K562 (cell line): ENCODE data around the gene CCDC178. TPM values are rescaled to one million over a fixed set of nuclear protein-coding genes. Genes with fewer than 3 reads are reported as not detected.

Experiments
- ATAC-seq: fragments of 200-7000 bp; cut with Tn5 transposase; 3 replicates; pipeline ENCODE4 v1.9.1; 2020; ENCODE audit warnings: moderate library complexity
- BruUV-seq: library from RNA; stranded (reverse); fragments of 400-500 nt; replicated peaks from 2 replicates; lab custom pipeline; 2021; lab: Mats Ljungman, UMichigan
- CTCF ChIA-PET: fragments of 300-600 bp; formaldehyde crosslinking; extraction: SDS; loops from one replicate; lab custom pipeline; 2021; ENCODE audit warnings: low intra/inter-chr PET ratio; lab: Yijun Ruan, JAX
- POLR2A ChIA-PET: fragments of 300-600, 350-650 bp; sonication (Branson Sonifier 250); formaldehyde crosslinking; extraction: SDS; loops from one replicate; lab custom pipeline; 2021; ENCODE audit warnings: antibody characterized with exemption, inconsistent platforms; lab: Yijun Ruan, JAX
- DNase-seq, 4 experiments: peaks; one replicate each; pipeline versions ENCODE4 v3.0.0 to v3.0.0-alpha.2; 2011 to 2018; ENCODE audit warnings: low spot score in 3 of 4, mixed read lengths in 3 of 4; ENCODE audit errors: extremely low read depth in 1 of 4
- FAIRE-seq: peaks from 2 replicates; lab custom pipeline; 2011; peaks lifted over from hg19 to GRCh38; lab: Jason Lieb, UNC
- H2AFZ ChIP-seq: 2 replicates; pipeline ENCODE4 v1.6.0; 2011; ENCODE audit warnings: low read depth, low read length, control low read depth, inconsistent platforms
- H3K27ac ChIP-seq: fragments of 200-600 bp; 3 replicates; pipeline ENCODE4 v1.8.0; 2011; ENCODE audit warnings: low read depth, mild to moderate bottlenecking, control low read depth, inconsistent platforms, low read length, moderate library complexity, mixed read lengths; ENCODE audit errors: extremely low read depth
- H3K27me3 ChIP-seq, 2 experiments: fragments of 300-600 bp in 1 of 2; 2 replicates in 1 of 2; 3 replicates in 1 of 2; pipeline versions ENCODE4 v1.6.0 to v1.8.0; 2011; ENCODE audit warnings: inconsistent platforms in 2 of 2, low read length in 2 of 2, mild to moderate bottlenecking in 1 of 2, mixed read lengths in 1 of 2, moderate library complexity in 1 of 2; ENCODE audit not compliant: control insufficient read depth in 2 of 2, insufficient read depth in 2 of 2
- H3K36me3 ChIP-seq: fragments of 300-600 bp; 3 replicates; pipeline ENCODE4 v1.8.0; 2011; ENCODE audit warnings: mild to moderate bottlenecking, low read length, inconsistent platforms; ENCODE audit not compliant: control insufficient read depth, insufficient read depth
- H3K4me1 ChIP-seq, 2 experiments: fragments of 200-600 bp in 1 of 2; replicated peaks in 1 of 2; 2 replicates in 1 of 2; 3 replicates in 1 of 2; pipeline versions ENCODE4 v1.5.1 to v1.8.0; 2011; ENCODE audit warnings: inconsistent platforms in 2 of 2, low read length in 2 of 2, mild to moderate bottlenecking in 1 of 2, mixed read lengths in 1 of 2, moderate library complexity in 1 of 2; ENCODE audit not compliant: control insufficient read depth in 2 of 2, insufficient read depth in 2 of 2
- H3K4me2 ChIP-seq: 2 replicates; pipeline ENCODE4 v1.6.1; 2011; ENCODE audit warnings: low read length, control low read depth, inconsistent platforms, mixed read lengths; ENCODE audit not compliant: insufficient read depth
- H3K4me3 ChIP-seq: fragments of 200-600 bp; sonication (generic), shearing (Covaris generic); 2 replicates; pipeline ENCODE4 v1.5.1; 2016; ENCODE audit warnings: control low read depth, inconsistent platforms
- H3K79me2 ChIP-seq: fragments of 200-600 bp; 3 replicates; pipeline ENCODE4 v1.8.0; 2011; ENCODE audit warnings: low read length, inconsistent platforms; ENCODE audit not compliant: control insufficient read depth, insufficient read depth
- H3K9ac ChIP-seq, 2 experiments: 2 replicates each; pipeline versions ENCODE4 v1.6.0 to v1.6.1; 2011; ENCODE audit warnings: low read depth in 2 of 2, low read length in 2 of 2, control low read depth in 1 of 2, inconsistent platforms in 1 of 2, mild to moderate bottlenecking in 1 of 2, mixed read lengths in 1 of 2; ENCODE audit not compliant: insufficient read depth in 1 of 2
- H3K9me1 ChIP-seq: one replicate; pipeline ENCODE4 v1.6.0; 2011; ENCODE audit warnings: inconsistent platforms, mild to moderate bottlenecking, low read length, moderate library complexity; ENCODE audit not compliant: control insufficient read depth, insufficient read depth
- H3K9me3 ChIP-seq: replicated peaks from 2 replicates; pipeline ENCODE4 v1.5.1; 2011; ENCODE audit warnings: low read depth, low read length, inconsistent platforms; ENCODE audit not compliant: control insufficient read depth, insufficient read depth
- H4K20me1 ChIP-seq: replicated peaks from 2 replicates; pipeline ENCODE4 v1.6.1; 2011; ENCODE audit warnings: low read length, inconsistent platforms, mixed read lengths; ENCODE audit not compliant: control insufficient read depth, insufficient read depth
- ARID3B ChIP-seq: fragments of 250-450 bp; sonication (Bioruptor Pico); IDR thresholded peaks from 2 replicates; pipeline ENCODE4 v1.4.0; 2020; ENCODE audit warnings: borderline replicate concordance
- BRCA1 ChIP-seq, 2 experiments: fragments of 450-650 bp in 1 of 2; sonication (generic) in 1 of 2; formaldehyde crosslinking in 1 of 2; IDR thresholded peaks; 2 replicates each; pipeline versions ENCODE4 v1.5.0 to v1.6.1; 2017 to 2020; ENCODE audit warnings: mild to moderate bottlenecking in 1 of 2, missing genetic modification reagents in 1 of 2
- BRD9 ChIP-seq: fragments of 450-650 bp; IDR thresholded peaks from 2 replicates; pipeline ENCODE4 v1.6.1; 2018; ENCODE audit warnings: low read depth; ENCODE audit not compliant: partially characterized antibody
- DDX20 ChIP-seq: fragments of 450-650 bp; IDR thresholded peaks from 2 replicates; pipeline ENCODE4 v1.6.1; 2016; ENCODE audit warnings: missing genetic modification characterization, low read depth, mild to moderate bottlenecking, missing compliant biosample characterization, moderate library complexity
- DPF2 ChIP-seq: fragments of 450-650 bp; IDR thresholded peaks from 2 replicates; pipeline ENCODE4 v1.6.1; 2016
- ELF2 ChIP-seq: fragments of 250-450 bp; sonication (Bioruptor Pico); IDR thresholded peaks from 2 replicates; pipeline ENCODE4 v1.5.0; 2021; ENCODE audit warnings: mild to moderate bottlenecking
- FOXA1 ChIP-seq: fragments of 450-650 bp; IDR thresholded peaks from 2 replicates; pipeline ENCODE4 v1.6.1; 2016; ENCODE audit warnings: mild to moderate bottlenecking, borderline replicate concordance
- HDAC6 ChIP-seq: IDR thresholded peaks from 2 replicates; pipeline ENCODE4 v1.6.1; 2012; ENCODE audit warnings: low read depth, mild to moderate bottlenecking, control low read depth, inconsistent platforms, low read length, moderate library complexity
- HIVEP1 ChIP-seq: fragments of 250-450 bp; sonication (Bioruptor Pico); IDR thresholded peaks from 2 replicates; pipeline ENCODE4 v1.4.0; 2020; ENCODE audit warnings: mild to moderate bottlenecking
- SPI1 ChIP-seq: IDR thresholded peaks from 2 replicates; pipeline ENCODE4 v1.6.1; 2011; ENCODE audit warnings: low read depth, low read length, control low read depth, borderline replicate concordance
- VEZF1 ChIP-seq: fragments of 200-800 bp; sonication (Bioruptor generic); IDR thresholded peaks from 2 replicates; pipeline ENCODE4 v1.6.1; 2017; ENCODE audit warnings: missing genetic modification characterization, missing compliant biosample characterization
- WGBS: fragments of 100-300 bp; shearing (Covaris generic); methylation state at CpG from one replicate; pipeline ENCODE4 v1.1.6; 2016; ENCODE audit warnings: low coverage, mixed read lengths; ENCODE audit not compliant: insufficient coverage; ENCODE audit errors: missing lambda C conversion rate; 5-methylcytosine and 5-hydroxymethylcytosine counted together
- in situ Hi-C: fragments of 300-500 bp; cut with MboI; formaldehyde crosslinking; loops from 4 replicates; pipeline ENCODE4 v1.15.0; 2018; ENCODE audit warnings: inconsistent platforms, mixed read lengths
- intact Hi-C: fragments of 100-400 bp; cut with micrococcal nuclease; formaldehyde crosslinking; loops from 2 replicates; pipeline ENCODE4 v1.14.2; 2022
- polyA plus RNA-seq, 8 experiments: library from polyadenylated mRNA; depleted of rRNA in 4 of 8; stranded (reverse) in 5 of 8; unstranded in 3 of 8; fragments of >200 nt; fragmentation: Nextera tagmentation in 2 of 8; fragmentation: Illumina TruSeq in 1 of 8; extraction: Ambion mirVana in 2 of 8; extraction: Trizol in 1 of 8; gene quantifications; 2 replicates each; pipeline versions ENCODE4 v1.2.1 to v1.2.3, GENCODE V29; 2011 to 2014; ENCODE audit warnings: inconsistent platforms in 1 of 8, missing spikeins in 1 of 8
- total RNA-seq, 7 experiments: library from RNA; depleted of rRNA in 6 of 7; stranded (reverse); fragments of >200 nt in 6 of 7; fragmentation: Illumina TruSeq in 2 of 7; extraction: Trizol in 2 of 7; gene quantifications; 2 replicates each; pipeline versions ENCODE4 v1.2.1 to v1.2.3, GENCODE V29; 2011 to 2021; ENCODE audit warnings: low replicate concordance in 1 of 7

Gene CCDC178
- total and polyA plus RNA-seq, 9 of the 15 experiments (the other 6 are each of a cell fraction or from before 2014, with no cell fraction given), result 0.12 to 0.47 (median 0.15) TPM; not detected in 6

GRCh38 chr18:32906506-32907310 is 533.8 kb downstream of the CCDC178 start:
- no peak overlapping the region for H3K4me3 ChIP-seq
- under 1% methylated on average over 10 of the region's 10 CpGs for WGBS
- ChIA-PET CTCF (no interaction called here), POLR2A (no interaction called here)
- H3K4me2 ChIP-seq, result no peak overlapping the region
- H3K79me2 ChIP-seq, result no peaks in the 10 kb centered on the region
- no peaks in the 10 kb centered on the region; the same call in 1 of the 2 replicates for H3K9me3 ChIP-seq
- no peaks in the 10 kb centered on the region for H3K4me1 ChIP-seq
- no peaks in the 10 kb centered on the region for H3K36me3 ChIP-seq
- intact Hi-C loops (no loop called here), in situ Hi-C loops (no loop called here)
- FAIRE-seq, result no peak
- no peaks in the 10 kb centered on the region for H3K9me1 ChIP-seq
- H4K20me1 ChIP-seq, result no peaks in the 10 kb centered on the region
- BruUV-seq, result no TSS peak
- no peak overlapping the region for H3K27ac ChIP-seq
- no peaks in the 10 kb centered on the region for H3K27me3 ChIP-seq
- H3K9ac ChIP-seq, result no peak overlapping the region
- TF ChIP-seq VEZF1, result no peak
- peak; percentile 83 for TF ChIP-seq SPI1
- ATAC-seq, result no peak
- DNase-seq, result no peak
- no peak overlapping the region for H2AFZ ChIP-seq

GRCh38 chr18:32905651-32906050 is 534.9 kb downstream of the CCDC178 start:
- DNase-seq (no peak), FAIRE-seq (no peak), ATAC-seq (no peak)
- no peaks in the 10 kb centered on the region for H4K20me1 ChIP-seq
- H3K4me1 ChIP-seq, result no peaks in the 10 kb centered on the region
- no peak overlapping the region for H2AFZ ChIP-seq
- 0% methylated on average over 5 of the region's 5 CpGs for WGBS
- no TSS peak for BruUV-seq
- CTCF ChIA-PET, result no interaction called here
- no peak overlapping the region for H3K4me3 ChIP-seq
- H3K9me1 ChIP-seq, result no peaks in the 10 kb centered on the region
- no peaks in the 10 kb centered on the region for H3K9me3 ChIP-seq
- intact Hi-C loops, result no loop called here
- no peaks in the 10 kb centered on the region for H3K79me2 ChIP-seq
- POLR2A ChIA-PET, result no interaction called here
- no peak overlapping the region for H3K9ac ChIP-seq
- no peaks in the 10 kb centered on the region for H3K36me3 ChIP-seq
- no peaks in the 10 kb centered on the region for H3K27me3 ChIP-seq
- no peak overlapping the region for H3K4me2 ChIP-seq
- in situ Hi-C loops, result no loop called here
- no peak overlapping the region for H3K27ac ChIP-seq
- TF ChIP-seq DDX20 (tag), result no peak
- TF ChIP-seq ELF2 (CRISPR knock-in tag), result no peak
- no peak for TF ChIP-seq FOXA1
- TF ChIP-seq HDAC6, result no peak
- TF ChIP-seq BRCA1 (IDR thresholded peaks at IDR 0.05), result no peak
- no peak for TF ChIP-seq BRCA1 (CRISPR knock-in tag; IDR thresholded peaks at IDR 0.05)
- TF ChIP-seq HIVEP1 (CRISPR knock-in tag), result no peak
- no peak for TF ChIP-seq ARID3B (CRISPR knock-in tag)
- no peak for TF ChIP-seq BRD9
- no peak for TF ChIP-seq DPF2
